ENCODE measurements around the gene ANKH.

GRCh38 chr5:14859150-14859549 lies 12.4 kb downstream of the ANKH start:
- TF ChIP-seq, protein P1, sequence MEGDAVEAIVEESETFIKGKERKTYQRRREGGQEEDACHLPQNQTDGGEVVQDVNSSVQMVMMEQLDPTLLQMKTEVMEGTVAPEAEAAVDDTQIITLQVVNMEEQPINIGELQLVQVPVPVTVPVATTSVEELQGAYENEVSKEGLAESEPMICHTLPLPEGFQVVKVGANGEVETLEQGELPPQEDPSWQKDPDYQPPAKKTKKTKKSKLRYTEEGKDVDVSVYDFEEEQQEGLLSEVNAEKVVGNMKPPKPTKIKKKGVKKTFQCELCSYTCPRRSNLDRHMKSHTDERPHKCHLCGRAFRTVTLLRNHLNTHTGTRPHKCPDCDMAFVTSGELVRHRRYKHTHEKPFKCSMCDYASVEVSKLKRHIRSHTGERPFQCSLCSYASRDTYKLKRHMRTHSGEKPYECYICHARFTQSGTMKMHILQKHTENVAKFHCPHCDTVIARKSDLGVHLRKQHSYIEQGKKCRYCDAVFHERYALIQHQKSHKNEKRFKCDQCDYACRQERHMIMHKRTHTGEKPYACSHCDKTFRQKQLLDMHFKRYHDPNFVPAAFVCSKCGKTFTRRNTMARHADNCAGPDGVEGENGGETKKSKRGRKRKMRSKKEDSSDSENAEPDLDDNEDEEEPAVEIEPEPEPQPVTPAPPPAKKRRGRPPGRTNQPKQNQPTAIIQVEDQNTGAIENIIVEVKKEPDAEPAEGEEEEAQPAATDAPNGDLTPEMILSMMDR (IDR thresholded peaks at IDR 0.05): no peak
- TF ChIP-seq EP300 (IDR thresholded peaks at IDR 0.05): no peak
